Esophagus (tissue), 2 donors: ENCODE data around the gene SHISA9. TPM values are rescaled to one million over a fixed set of nuclear protein-coding genes. Genes with fewer than 3 reads are reported as not detected.
"Not testable (repeated sequence)": the region's sequence is repeated elsewhere in the genome, so short reads cannot be mapped to it uniquely, and the experiment has no call there.

ENCODE experiments used
- H3K27ac ChIP-seq, 2 donors: one replicate each; pipeline ENCODE4 v1.5.1; 2013; ENCODE audit warnings: low read depth in 2 of 2, mild to moderate bottlenecking in 2 of 2, inconsistent platforms in 1 of 2, low read length in 1 of 2, moderate library complexity in 1 of 2
- H3K27me3 ChIP-seq, 2 donors: one replicate each; pipeline ENCODE4 v1.6.1; 2013; ENCODE audit warnings: low read length in 2 of 2, control low read depth in 1 of 2, mild to moderate bottlenecking in 1 of 2; ENCODE audit not compliant: insufficient read depth in 2 of 2, control insufficient read depth in 1 of 2
- H3K36me3 ChIP-seq, 2 donors: one replicate each; pipeline ENCODE4 v1.6.1; 2013; ENCODE audit warnings: low read length in 1 of 2; ENCODE audit not compliant: control insufficient read depth in 2 of 2, insufficient read depth in 2 of 2
- H3K4me1 ChIP-seq, 2 donors: one replicate each; pipeline ENCODE4 v1.6.1; 2013; ENCODE audit warnings: low read length in 1 of 2; ENCODE audit not compliant: control insufficient read depth in 2 of 2, insufficient read depth in 2 of 2
- H3K4me3 ChIP-seq, 2 donors: one replicate each; pipeline ENCODE4 v1.5.1; 2013; ENCODE audit warnings: low read length in 2 of 2, mild to moderate bottlenecking in 2 of 2, low read depth in 1 of 2, moderate library complexity in 1 of 2
- H3K9me3 ChIP-seq, 2 donors: one replicate each; pipeline ENCODE4 v1.6.1; 2013; ENCODE audit warnings: mild to moderate bottlenecking in 2 of 2, low read depth in 1 of 2, low read length in 1 of 2, moderate library complexity in 1 of 2; ENCODE audit not compliant: control insufficient read depth in 2 of 2, insufficient read depth in 1 of 2
- WGBS, 2 donors: extraction: QIAGEN DNeasy Blood & Tissue Kit; methylation state at CpG; one replicate each; pipeline ENCODE4 v1.1.7; 2013; 5-methylcytosine and 5-hydroxymethylcytosine counted together
- polyA plus RNA-seq, 2 donors: library from polyadenylated mRNA; stranded (reverse); fragments of 200-250 nt; gene quantifications; one replicate each; pipeline ENCODE4 v1.2.3, GENCODE V29; 2013
- donor health status: healthy with polysubstance abuse.
- donor health status: Bipolar disorder and iron deficiency.

Gene SHISA9
- under 1 TPM; 0.04 to 0.07 TPM for polyA plus RNA-seq

DNA sequence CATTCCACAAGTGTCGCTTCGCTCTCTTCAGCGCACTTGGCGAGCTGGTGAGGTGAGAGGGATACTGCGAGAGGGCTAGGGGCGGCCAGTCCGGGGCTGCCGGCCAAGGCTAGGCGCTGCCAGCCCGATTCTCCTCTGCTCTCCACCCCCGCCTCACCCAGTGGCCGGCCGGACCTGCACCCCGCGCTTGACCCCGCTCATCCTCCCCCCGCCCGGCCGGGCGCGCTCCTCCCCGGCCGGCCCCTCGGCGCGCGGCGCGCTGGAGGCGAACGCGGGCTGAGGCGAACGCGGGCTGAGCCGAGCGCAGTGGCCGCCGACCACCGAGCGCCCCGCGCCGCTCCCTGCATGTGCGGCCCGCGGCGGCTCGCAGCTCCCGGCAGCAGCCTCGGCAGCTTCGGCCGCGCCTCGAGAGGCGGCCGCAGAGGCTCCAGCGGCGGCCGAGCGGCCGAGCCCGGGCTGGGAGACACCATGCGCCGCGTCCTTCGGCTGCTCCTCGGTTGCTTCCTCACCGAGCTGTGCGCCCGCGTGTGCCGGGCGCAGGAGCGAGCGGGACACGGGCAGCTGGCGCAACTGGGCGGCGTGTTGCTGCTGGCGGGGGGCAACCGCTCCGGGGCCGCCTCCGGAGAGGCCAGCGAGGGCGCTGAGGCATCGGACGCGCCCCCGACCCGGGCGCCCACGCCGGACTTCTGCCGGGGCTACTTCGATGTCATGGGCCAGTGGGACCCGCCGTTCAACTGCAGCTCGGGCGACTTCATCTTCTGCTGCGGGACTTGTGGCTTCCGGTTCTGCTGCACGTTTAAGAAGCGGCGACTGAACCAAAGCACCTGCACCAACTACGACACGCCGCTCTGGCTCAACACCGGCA, at the start of gene SHISA9:
SHISA9 (plus strand) TSS at position 2 of the 865 bp plus-strand sequence.
- no peaks in the 10 kb centered on the region for H3K36me3 ChIP-seq
- peak within 1 kb of the TSS in 1 of 2 donors; percentile 41 for H3K4me3 ChIP-seq
- 2% methylated on average over 93 to 109 of the region's 110 CpGs for WGBS, 2 donors
- H3K27ac ChIP-seq, result no peak within 1 kb of the TSS
- peaks cover 4 to 5% of the 10 kb centered on the region in 2 donors for H3K4me1 ChIP-seq
- no peaks in the 10 kb centered on the region for H3K9me3 ChIP-seq
- peaks cover 10 to 12% of the 10 kb centered on the region in 2 donors for H3K27me3 ChIP-seq

GRCh38 chr16:12853972-12854371, 47.4 kb upstream of the SHISA9 start:
- 93% methylated on average over 3 of the region's 3 CpGs for WGBS, 2 donors
- H3K4me1 ChIP-seq, result no peaks in the 10 kb centered on the region
- peaks cover 0 to 4% of the 10 kb centered on the region in 2 donors for H3K9me3 ChIP-seq
- H3K4me3 ChIP-seq, result no peak overlapping the region
- no peaks in the 10 kb centered on the region for H3K27me3 ChIP-seq
- H3K27ac ChIP-seq, result no peak overlapping the region
- H3K36me3 ChIP-seq, result no peaks in the 10 kb centered on the region

GRCh38 chr16:12857435-12857834, 44.0 kb upstream of the SHISA9 start:
- not testable (repeated sequence) for H3K27ac ChIP-seq

GRCh38 chr16:12862327-12862726, 39.1 kb upstream of the SHISA9 start:
- Histone ChIP-seq H3K36me3 (no peaks in the 10 kb centered on the region), H3K4me1 (no peaks in the 10 kb centered on the region)
- 87 to 90% methylated on average over 22 of the region's 22 CpGs for WGBS, 2 donors

More at GRCh38 chr16:12857435-12857834, 44.0 kb upstream of the SHISA9 start:
- not testable (repeated sequence) for H3K4me1 ChIP-seq, H3K4me3 ChIP-seq, H3K36me3 ChIP-seq, H3K27me3 ChIP-seq, H3K9me3 ChIP-seq
- 85 to 87% methylated on average over 2 of the region's 2 CpGs for WGBS, 2 donors

GRCh38 chr16:12862941-12863340, 38.5 kb upstream of the SHISA9 start:
- WGBS, 2 donors, result 76 to 82% methylated on average over 5 of the region's 5 CpGs
- Histone ChIP-seq H3K27ac (no peak overlapping the region), H3K36me3 (no peaks in the 10 kb centered on the region), H3K27me3 (no peaks in the 10 kb centered on the region), H3K9me3 (no peaks in the 10 kb centered on the region), H3K4me3 (no peak overlapping the region), H3K4me1 (no peaks in the 10 kb centered on the region)

More at GRCh38 chr16:12862327-12862726, 39.1 kb upstream of the SHISA9 start:
- Histone ChIP-seq H3K27me3 (no peaks in the 10 kb centered on the region), H3K9me3 (peaks cover 0 to 2% of the 10 kb centered on the region in 2 donors), H3K27ac (no peak overlapping the region), H3K4me3 (no peak overlapping the region)

DNA sequence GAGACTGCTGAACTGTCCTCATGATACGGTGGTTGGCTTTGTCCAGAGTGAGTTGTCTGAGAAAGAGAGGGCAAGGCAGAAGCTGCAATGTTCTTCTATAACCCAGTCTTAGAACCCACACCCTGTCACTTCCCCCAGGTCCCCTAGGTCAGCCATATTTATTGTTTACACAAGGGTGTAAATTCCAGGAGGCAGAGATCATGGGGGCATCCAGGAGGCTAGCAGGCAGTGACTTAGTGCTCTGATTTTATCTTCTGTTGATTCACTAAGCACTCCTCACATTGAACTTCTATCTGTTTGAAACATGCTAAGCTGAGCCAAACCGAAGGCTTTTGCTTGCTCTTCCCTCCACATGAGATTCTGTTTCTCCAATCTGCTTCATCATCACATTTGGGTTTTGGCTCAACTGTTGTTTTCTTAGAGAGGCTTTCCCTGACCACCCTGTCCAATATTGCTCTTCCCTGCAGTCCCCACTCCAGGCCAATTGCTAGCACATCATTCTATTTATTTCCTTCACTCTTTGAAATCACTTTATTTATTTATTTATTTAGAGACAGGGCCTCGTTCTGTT, 34.3 kb upstream of the SHISA9 start:
- Histone ChIP-seq H3K4me3 (no peak overlapping the region), H3K27me3 (no peaks in the 10 kb centered on the region), H3K4me1 (no peaks in the 10 kb centered on the region), H3K36me3 (no peaks in the 10 kb centered on the region), H3K9me3 (peaks cover 0 to 5% of the 10 kb centered on the region in 2 donors), H3K27ac (no peak overlapping the region)
- 68 to 79% methylated on average over 3 of the region's 3 CpGs for WGBS, 2 donors

DNA sequence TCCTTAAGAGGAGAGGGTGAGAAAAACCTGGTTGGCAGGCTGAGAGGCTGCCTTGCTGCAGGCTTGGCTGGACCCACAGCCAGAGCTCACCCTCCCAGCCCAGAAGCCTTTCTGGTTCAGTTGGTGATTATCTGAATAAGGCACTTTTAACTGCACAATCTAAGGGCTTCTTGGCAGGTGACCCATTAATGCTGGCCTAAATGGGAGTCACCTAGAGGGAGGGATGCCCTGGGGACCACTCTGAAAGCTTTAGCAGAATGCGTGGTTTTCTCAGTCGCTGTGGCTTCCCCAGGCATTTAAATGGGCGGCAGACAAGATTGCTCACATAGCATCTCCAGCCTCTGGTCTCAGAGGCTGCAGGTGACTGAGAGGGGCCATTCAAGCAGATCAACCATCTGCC, 33.2 kb upstream of the SHISA9 start:
- no peak overlapping the region for H3K4me3 ChIP-seq
- no peaks in the 10 kb centered on the region for H3K27me3 ChIP-seq
- WGBS, 2 donors, result 45 to 72% methylated on average over 3 of the region's 3 CpGs
- H3K4me1 ChIP-seq, result no peaks in the 10 kb centered on the region
- no peak overlapping the region for H3K27ac ChIP-seq
- peaks cover 0 to 5% of the 10 kb centered on the region in 2 donors for H3K9me3 ChIP-seq
- H3K36me3 ChIP-seq, result no peaks in the 10 kb centered on the region

- peaks cover 0 to 5% of the 10 kb centered on the region in 2 donors for H3K9me3 ChIP-seq
- no peak overlapping the region for H3K4me3 ChIP-seq
- 85 to 89% methylated on average over 8 of the region's 8 CpGs for WGBS, 2 donors
- no peaks in the 10 kb centered on the region for H3K4me1 ChIP-seq
- H3K27me3 ChIP-seq, result no peaks in the 10 kb centered on the region
- no peak overlapping the region for H3K27ac ChIP-seq
- H3K36me3 ChIP-seq, result no peaks in the 10 kb centered on the region
Observed at GRCh38 chr16:12868788-12869187, 32.6 kb upstream of the SHISA9 start.

DNA sequence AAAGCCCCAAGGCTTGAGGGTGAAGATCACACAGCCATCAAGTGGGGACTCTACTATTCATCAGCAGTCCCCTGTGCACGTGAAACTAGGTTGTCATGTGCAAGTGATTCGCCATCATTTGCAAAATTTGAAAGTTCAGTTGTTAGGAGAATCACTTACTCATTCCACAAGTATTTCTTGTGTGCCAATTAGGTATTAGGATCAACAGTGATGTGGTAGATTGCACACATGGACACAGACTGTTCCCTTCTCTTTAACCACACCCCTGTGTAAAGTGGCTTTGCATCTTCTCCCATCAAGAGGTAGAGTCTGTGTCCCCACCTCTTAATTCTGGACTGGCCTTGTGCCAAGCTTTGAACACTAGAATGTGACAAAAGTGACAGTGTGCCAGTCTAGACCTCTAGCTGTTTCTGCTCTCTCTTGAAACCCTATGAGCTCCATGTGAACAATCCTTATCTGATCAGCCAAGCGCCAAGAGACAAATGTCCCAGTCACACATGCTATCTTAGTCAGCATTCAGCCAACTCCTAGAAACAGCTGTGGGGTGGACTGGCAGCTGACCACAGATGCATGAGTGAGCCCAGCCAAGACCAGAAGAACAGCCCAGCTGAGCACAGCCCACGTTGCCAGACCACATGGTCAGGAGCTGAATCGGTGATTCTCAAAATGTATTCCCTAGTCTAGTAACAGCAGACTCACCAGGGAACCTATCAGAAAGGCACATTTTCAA, 31.5 kb upstream of the SHISA9 start:
- H3K4me3 ChIP-seq, result no peak overlapping the region
- no peaks in the 10 kb centered on the region for H3K27me3 ChIP-seq
- 74 to 78% methylated on average over 5 of the region's 5 CpGs for WGBS, 2 donors
- H3K36me3 ChIP-seq, result no peaks in the 10 kb centered on the region
- peaks cover 0 to 5% of the 10 kb centered on the region in 2 donors for H3K9me3 ChIP-seq
- no peak overlapping the region for H3K27ac ChIP-seq
- no peaks in the 10 kb centered on the region for H3K4me1 ChIP-seq
